NCI-H460 (cell line): Measurements from ENCODE around the gene GJA3. TPM values are rescaled to one million over a fixed set of nuclear protein-coding genes. Genes with fewer than 3 reads are reported as not detected.

Source experiments
- DNase-seq: peaks from one replicate; pipeline ENCODE4 v3.0.0-alpha.2; 2016; ENCODE audit warnings: low read depth; ENCODE audit errors: extremely low read depth
- polyA plus RNA-seq: library from polyadenylated mRNA; depleted of rRNA; stranded (reverse); fragments of >200 nt; gene quantifications from 2 replicates; pipeline ENCODE4 v1.2.3, GENCODE V29; 2014; cell fraction: nucleus; rRNA removed
- total RNA-seq: library from RNA; depleted of rRNA; stranded (reverse); fragments of >200 nt; shearing (Covaris generic); gene quantifications from 2 replicates; pipeline ENCODE4 v1.2.3, GENCODE V29; 2014; rRNA removed

The GJA3 gene
- 0.10 and 0.14 TPM in 2 replicates for total RNA-seq
- 0.02 and 0.26 TPM in 2 replicates for polyA plus RNA-seq

DNA sequence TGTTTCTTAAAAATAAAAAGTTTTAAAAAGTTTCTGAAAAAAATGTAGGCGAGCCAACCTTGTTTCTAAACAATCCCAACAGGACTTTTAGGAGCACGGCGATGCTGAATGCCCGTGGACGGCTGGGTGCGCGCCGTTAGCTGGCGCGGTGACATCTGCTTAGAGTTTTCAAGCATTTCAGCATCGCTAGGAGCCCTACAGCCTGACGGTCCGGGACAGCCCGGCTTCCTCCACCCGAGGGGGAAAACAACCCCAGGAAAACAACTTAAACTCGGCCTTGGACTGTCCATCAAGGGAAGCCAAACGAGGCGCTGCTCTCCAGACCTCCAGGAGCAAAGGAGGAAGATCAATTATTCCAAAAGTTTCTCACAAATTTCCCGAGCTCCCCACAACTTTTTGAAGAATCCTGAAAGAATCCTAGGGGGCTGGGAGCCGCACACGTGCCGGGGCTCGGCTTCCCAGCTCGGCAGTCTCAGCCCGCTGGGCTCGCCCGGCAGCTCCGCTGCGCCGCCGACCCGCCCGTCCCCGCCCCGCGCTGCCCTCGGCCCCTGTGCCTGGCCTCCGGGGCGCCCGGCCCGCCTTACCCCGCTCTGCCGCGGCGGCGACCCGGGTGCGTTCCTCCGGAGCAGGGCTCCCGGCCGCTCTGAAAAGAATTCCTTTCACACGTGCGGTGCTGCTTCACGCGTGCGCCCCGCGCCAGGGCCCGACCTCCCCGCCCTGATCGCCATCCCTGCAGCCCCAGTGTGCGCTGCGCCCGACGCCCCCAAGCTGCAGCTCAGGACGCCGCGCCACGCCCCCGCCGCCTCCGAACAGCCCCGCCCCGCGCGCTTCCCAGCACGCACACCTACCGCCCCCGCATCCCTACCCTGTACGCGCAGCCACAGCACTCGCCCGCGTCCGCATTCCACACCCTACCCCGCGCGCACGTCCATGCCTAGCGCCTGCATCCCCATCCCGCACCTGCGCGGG lies at the start of gene GJA3:
Gene GJA3, minus strand, starts transcription at position 747 of the 969 bp plus-strand sequence. CDS start 17,764 bp downstream, outside the sequence.
- no peak for DNase-seq

DNA sequence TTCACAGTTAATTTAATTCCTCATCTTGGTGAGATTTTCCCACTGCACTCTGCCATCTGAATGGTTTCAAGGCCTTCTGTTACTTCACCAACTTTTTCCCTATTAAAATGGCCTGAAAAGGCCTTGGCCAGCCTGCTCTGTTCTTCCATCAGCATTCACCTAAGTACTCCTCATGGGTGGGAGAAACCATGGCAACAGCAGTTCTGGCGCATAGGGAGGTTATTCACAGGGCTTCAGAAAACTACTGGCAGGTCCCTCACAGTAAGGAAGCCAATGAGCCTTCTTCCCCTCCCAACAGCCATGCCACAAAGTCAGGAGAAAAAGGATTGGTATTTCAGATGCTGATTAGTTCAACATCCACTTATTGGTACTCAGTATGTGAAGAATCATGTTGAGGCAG lies 49.1 kb upstream of the GJA3 start:
- no peak for DNase-seq

GRCh38 chr13:20206698-20207235 lies 45.9 kb upstream of the GJA3 start:
- no peak for DNase-seq

- no peak for DNase-seq
These were observed 45.3 kb upstream of the GJA3 start for GRCh38 chr13:20206065-20206697.

- no peak for DNase-seq
These were observed 37.9 kb upstream of the GJA3 start for GRCh38 chr13:20198781-20199180.

GRCh38 chr13:20197361-20197834 lies 36.5 kb upstream of the GJA3 start:
- peak; percentile 21 for DNase-seq

DNA sequence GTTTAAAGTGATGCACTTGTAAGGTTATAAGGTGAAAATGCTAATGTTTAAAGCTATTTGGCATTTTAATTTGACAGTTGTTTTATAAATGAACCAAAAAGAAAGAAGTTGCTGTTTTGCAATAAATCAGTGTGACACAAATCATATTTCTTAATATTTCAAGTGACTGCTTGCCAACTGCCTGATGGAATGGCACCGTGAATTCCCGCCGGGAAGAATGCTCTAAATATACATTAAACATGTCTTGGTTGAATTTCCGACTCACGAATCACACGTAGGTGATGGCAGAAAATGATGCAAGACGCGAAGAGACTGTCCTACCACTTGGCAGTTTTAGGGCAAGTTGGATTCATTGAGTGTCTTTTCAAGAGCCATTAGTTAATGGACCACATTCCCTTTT lies 34.9 kb upstream of the GJA3 start:
- peak; percentile 54 for DNase-seq

- no peak for DNase-seq
These were observed 33.2 kb upstream of the GJA3 start for GRCh38 chr13:20193907-20194631.

GRCh38 chr13:20193162-20193906 lies 32.5 kb upstream of the GJA3 start:
- DNase-seq = no peak

DNA sequence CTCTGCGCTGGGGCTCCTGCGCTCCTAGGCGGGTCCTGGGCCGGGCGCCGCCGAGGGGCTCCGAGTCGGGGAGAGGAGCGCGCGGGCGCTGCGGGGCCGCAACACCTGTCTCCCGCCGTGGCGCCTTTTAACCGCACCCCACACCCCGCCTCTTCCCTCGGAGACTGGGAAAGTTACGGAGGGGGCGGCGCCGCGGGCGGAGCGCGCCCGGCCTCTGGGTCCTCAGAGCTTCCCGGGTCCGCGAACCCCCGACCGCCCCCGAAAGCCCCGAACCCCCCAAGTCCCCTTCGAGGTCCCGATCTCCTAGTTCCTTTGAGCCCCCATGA lies 31.9 kb upstream of the GJA3 start, which contains the start of gene GJB2:
Gene GJB2, minus strand, starts transcription at position 103 of the 326 bp plus-strand sequence. CDS start 3,357 bp downstream, outside the sequence.
- no peak for DNase-seq

- DNase-seq = no peak
These were observed 31.4 kb upstream of the GJA3 start for GRCh38 chr13:20192158-20192835.

DNA sequence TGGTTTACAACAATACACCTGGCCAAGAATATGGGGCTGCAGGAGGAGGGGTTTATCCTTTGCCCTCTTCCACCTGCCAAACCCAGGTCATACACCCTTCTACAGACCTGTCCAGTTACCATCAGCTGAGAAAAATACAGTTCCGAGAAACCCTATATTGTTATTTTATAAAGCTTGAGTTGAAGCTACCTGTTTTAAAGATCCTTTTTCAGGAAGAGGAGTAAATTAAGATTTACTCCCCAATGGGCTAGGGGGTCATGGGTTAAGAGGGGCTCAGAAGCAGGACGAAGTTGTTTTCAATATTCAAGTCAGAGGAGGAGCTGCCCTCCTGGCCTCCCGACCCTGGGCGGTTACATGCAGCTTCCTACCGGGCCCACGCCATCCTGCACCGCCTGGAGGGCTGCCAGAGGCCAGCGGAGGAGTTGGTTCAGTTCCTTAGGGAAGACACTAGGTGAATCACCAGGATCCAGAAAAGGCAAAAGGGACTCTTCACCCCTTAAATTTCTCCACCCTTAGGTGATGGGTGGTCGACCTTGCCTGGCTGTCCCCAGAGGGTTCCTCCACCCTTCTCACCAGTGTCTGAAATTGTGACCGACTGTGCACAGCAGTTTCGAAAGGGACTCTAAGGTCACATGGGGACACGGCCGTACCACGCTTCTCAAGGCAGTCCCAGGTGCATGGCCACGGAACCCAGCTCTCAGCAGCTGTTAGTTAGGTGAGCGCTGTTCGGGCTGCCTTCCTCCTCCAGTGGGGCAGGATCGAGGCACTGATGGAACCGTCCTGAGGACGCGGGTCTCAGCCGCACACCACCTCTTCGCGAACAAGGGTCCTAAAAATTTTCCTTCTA lies 30.7 kb upstream of the GJA3 start:
- no peak for DNase-seq

DNA sequence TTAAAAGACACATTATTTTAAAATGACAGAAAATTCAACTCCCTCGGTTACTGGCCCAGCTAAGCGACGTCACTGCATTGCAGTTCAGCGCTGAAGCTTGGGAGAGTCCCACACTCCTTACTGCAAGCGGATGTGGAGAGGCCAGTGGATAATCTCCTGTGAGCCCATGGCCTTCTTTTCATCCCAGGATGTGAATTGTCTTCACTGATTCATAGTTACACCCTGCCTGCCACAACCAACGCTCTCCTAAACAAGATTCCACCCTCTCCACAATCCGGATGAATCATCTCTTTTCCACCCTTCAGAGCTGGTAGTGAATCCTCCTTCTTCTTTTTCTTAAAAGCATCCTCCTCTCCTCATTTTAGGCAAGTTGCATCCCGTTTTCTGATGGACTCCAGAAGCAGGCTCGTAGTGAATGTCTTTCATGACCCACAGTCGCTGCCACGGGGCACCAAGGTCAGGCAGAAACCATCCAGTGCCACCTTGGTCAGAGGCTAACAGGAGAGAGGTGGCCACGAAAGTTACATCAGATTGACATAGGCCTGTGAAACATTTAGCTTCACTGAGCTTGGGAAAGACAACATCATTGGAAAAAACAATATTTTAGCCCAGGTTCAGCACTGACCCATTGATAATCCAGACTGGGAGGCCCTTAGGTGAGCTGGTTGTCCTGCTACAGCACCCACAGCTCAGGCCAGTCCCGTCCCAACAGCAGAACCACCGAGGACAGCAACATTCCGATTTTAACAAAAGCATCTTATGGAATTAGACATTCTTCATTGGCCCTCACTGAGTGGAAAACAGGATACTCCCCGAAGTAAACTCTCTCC lies 29.8 kb upstream of the GJA3 start:
- peak; percentile 56 for DNase-seq

- DNase-seq = no peak
These were observed 29.2 kb upstream of the GJA3 start for GRCh38 chr13:20190076-20190475.

GRCh38 chr13:20188667-20189553 lies 28.1 kb upstream of the GJA3 start:
- DNase-seq = no peak

DNA sequence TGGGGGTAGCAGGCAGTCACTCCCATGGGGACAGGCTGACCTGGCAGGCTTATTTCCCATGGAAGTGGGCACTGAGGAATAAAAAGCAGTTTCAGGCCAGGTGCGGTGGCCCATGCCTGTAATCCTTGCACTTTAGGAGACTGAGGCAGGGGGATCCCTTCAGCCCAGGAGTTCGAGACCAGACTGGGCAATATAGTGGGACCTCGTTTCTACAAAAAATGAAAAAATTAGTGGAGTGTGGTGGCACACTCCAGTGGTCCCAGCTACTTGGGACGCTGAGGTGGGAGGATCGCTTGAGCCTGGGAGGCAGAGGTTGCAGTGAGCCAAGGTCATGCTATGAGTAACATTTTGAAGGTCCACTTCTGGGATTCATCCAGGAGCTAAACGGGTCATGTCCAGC lies 25.9 kb upstream of the GJA3 start:
- no peak for DNase-seq
